HUES6 (cell line): ENCODE results near the gene GALR2.

Experiments used
- H3K27ac ChIP-seq: 2 replicates; pipeline ENCODE4 v1.7.0; 2013; ENCODE audit warnings: low read depth, mild to moderate bottlenecking, low read length, inconsistent platforms
- H3K27me3 ChIP-seq: 2 replicates; pipeline ENCODE4 v1.6.1; 2013; ENCODE audit warnings: low read length; ENCODE audit not compliant: control insufficient read depth, insufficient read depth
- H3K36me3 ChIP-seq: 2 replicates; pipeline ENCODE4 v1.6.1; 2013; ENCODE audit warnings: low read length; ENCODE audit not compliant: control insufficient read depth, insufficient read depth
- H3K4me1 ChIP-seq: 2 replicates; pipeline ENCODE4 v1.6.1; 2013; ENCODE audit warnings: low read length; ENCODE audit not compliant: control insufficient read depth, insufficient read depth
- H3K4me3 ChIP-seq: 2 replicates; pipeline ENCODE4 v1.5.1; 2013; ENCODE audit warnings: low read depth, low read length
- H3K9ac ChIP-seq: one replicate; pipeline ENCODE4 v1.6.1; 2013; ENCODE audit warnings: mild to moderate bottlenecking, low read length
- H3K9me3 ChIP-seq: 2 replicates; pipeline ENCODE4 v1.6.1; 2013; ENCODE audit warnings: low read depth, low read length; ENCODE audit not compliant: control insufficient read depth, insufficient read depth

Gene GALR2

GRCh38 chr17:76089680-76090516 lies 15.3 kb downstream of the GALR2 start:
- Histone ChIP-seq H3K27ac (no peak overlapping the region), H3K36me3 (peaks cover 95% of the 10 kb centered on the region), H3K4me1 (no peaks in the 10 kb centered on the region), H3K9ac (no peak overlapping the region), H3K9me3 (no peaks in the 10 kb centered on the region), H3K27me3 (no peaks in the 10 kb centered on the region), H3K4me3 (no peak overlapping the region)

GRCh38 chr17:76090517-76091129 lies 16.0 kb downstream of the GALR2 start:
- Histone ChIP-seq H3K9me3 (no peaks in the 10 kb centered on the region), H3K4me1 (no peaks in the 10 kb centered on the region), H3K36me3 (peaks cover 91% of the 10 kb centered on the region), H3K4me3 (no peak overlapping the region), H3K9ac (no peak overlapping the region), H3K27me3 (no peaks in the 10 kb centered on the region), H3K27ac (no peak overlapping the region)

- Histone ChIP-seq H3K9ac (no peak overlapping the region), H3K27me3 (no peaks in the 10 kb centered on the region), H3K36me3 (peaks cover 87% of the 10 kb centered on the region), H3K4me1 (no peaks in the 10 kb centered on the region), H3K9me3 (no peaks in the 10 kb centered on the region), H3K27ac (no peak overlapping the region), H3K4me3 (no peak overlapping the region)
Observed at GRCh38 chr17:76091526-76092286, 17.1 kb downstream of the GALR2 start.

GRCh38 chr17:76092526-76093413 lies 18.2 kb downstream of the GALR2 start:
- H3K4me1 ChIP-seq: no peaks in the 10 kb centered on the region
- H3K9me3 ChIP-seq: no peaks in the 10 kb centered on the region
- peaks cover 87% of the 10 kb centered on the region for H3K36me3 ChIP-seq
- H3K9ac ChIP-seq: no peak overlapping the region
- no peak overlapping the region for H3K27ac ChIP-seq
- H3K4me3 ChIP-seq: no peak overlapping the region
- no peaks in the 10 kb centered on the region for H3K27me3 ChIP-seq

- H3K9ac ChIP-seq: no peak overlapping the region
- no peak overlapping the region for H3K4me3 ChIP-seq
- no peaks in the 10 kb centered on the region for H3K4me1 ChIP-seq
- H3K27ac ChIP-seq: no peak overlapping the region
- no peaks in the 10 kb centered on the region for H3K9me3 ChIP-seq
- peaks cover 83% of the 10 kb centered on the region for H3K36me3 ChIP-seq
- H3K27me3 ChIP-seq: no peaks in the 10 kb centered on the region
Observed at GRCh38 chr17:76094046-76094445, 19.5 kb downstream of the GALR2 start.

- no peak overlapping the region for H3K4me3 ChIP-seq
- H3K4me1 ChIP-seq: no peaks in the 10 kb centered on the region
- H3K9ac ChIP-seq: no peak overlapping the region
- no peak overlapping the region for H3K27ac ChIP-seq
- no peaks in the 10 kb centered on the region for H3K27me3 ChIP-seq
- H3K36me3 ChIP-seq: peaks cover 77% of the 10 kb centered on the region
- no peaks in the 10 kb centered on the region for H3K9me3 ChIP-seq
Observed at GRCh38 chr17:76095943-76096342, 21.4 kb downstream of the GALR2 start.

GRCh38 chr17:76097716-76098295 lies 23.2 kb downstream of the GALR2 start:
- H3K4me3 ChIP-seq: no peak overlapping the region
- H3K4me1 ChIP-seq: no peaks in the 10 kb centered on the region
- no peak overlapping the region for H3K27ac ChIP-seq
- H3K36me3 ChIP-seq: peaks cover 76% of the 10 kb centered on the region
- H3K27me3 ChIP-seq: no peaks in the 10 kb centered on the region
- H3K9ac ChIP-seq: no peak overlapping the region
- H3K9me3 ChIP-seq: no peaks in the 10 kb centered on the region

GRCh38 chr17:76102944-76103273 lies 28.3 kb downstream of the GALR2 start:
- Histone ChIP-seq H3K36me3 (peaks cover 35% of the 10 kb centered on the region), H3K9ac (peak overlapping the region; percentile 65), H3K9me3 (no peaks in the 10 kb centered on the region), H3K27ac (0 out of 2 replicates have a peak overlapping the region, but pooled peaks have one; percentile 75), H3K4me3 (peak overlapping the region; percentile 81), H3K4me1 (peaks cover 17% of the 10 kb centered on the region), H3K27me3 (no peaks in the 10 kb centered on the region)

- H3K36me3 ChIP-seq: peaks cover 31% of the 10 kb centered on the region
- H3K27ac ChIP-seq: peak within 1 kb of the TSS; percentile 75
- H3K9ac ChIP-seq: peak within 1 kb of the TSS; percentile 65
- peaks cover 17% of the 10 kb centered on the region for H3K4me1 ChIP-seq
- H3K4me3 ChIP-seq: peak within 1 kb of the TSS; percentile 81
- no peaks in the 10 kb centered on the region for H3K9me3 ChIP-seq
- no peaks in the 10 kb centered on the region for H3K27me3 ChIP-seq
Observed at GRCh38 chr17:76103274-76104139, 28.9 kb downstream of the GALR2 start, which contains the start of gene EXOC7. Gene EXOC7, minus strand, starts transcription at chr17:76103787. Its CDS starts 95 bp downstream, at chr17:76103692.
